Left kidney (tissue), 2 donors: ENCODE measurements around the gene SHISA6. TPM values are rescaled to one million over a fixed set of nuclear protein-coding genes. Genes with fewer than 3 reads are reported as not detected.
"Not testable (repeated sequence)": the region's sequence is repeated elsewhere in the genome, so short reads cannot be mapped to it uniquely, and the experiment has no call there.

Source experiments
- DNase-seq: peaks from one replicate; pipeline ENCODE4 v3.0.0-alpha.2; 2013
- polyA plus RNA-seq: library from polyadenylated mRNA; unstranded; fragments of 120-200 nt; gene quantifications from one replicate; pipeline ENCODE4 v1.2.1, GENCODE V29; 2013; ENCODE audit not compliant: insufficient read length

Gene SHISA6
- polyA plus RNA-seq, 1 donor = 1.8 TPM

DNA sequence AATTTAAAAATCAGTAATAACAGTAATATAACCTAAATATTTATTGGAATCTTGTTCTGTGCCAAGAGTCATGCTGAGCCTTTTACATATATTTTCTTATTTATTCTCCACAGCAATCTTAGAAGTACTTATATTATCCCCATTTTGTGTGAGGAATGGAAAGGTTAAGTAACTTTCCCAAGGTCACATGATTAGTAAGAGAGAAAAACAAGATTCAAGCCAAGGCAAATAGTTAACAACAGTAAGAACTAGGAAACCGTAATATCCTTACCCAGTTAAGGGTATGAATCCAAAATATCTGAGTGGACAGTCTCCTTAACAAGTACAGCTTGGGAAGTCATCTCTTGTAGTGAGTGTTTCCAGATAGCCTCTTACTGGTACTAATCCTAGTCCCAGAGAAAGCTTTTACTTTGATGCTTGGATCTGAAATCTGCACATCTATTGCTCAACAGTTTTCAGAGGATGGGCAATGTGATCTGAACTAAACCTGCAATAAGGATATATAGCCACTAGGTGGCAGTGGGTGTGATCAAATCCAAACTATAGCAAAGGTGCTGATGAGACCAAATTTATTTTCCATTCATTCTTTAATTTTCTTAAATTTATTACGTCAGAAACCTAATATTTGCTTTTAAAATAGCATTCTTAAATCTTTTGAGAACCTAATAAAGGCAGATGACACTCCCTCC lies 23.3 kb downstream of the SHISA6 start:
- no peak for DNase-seq

DNA sequence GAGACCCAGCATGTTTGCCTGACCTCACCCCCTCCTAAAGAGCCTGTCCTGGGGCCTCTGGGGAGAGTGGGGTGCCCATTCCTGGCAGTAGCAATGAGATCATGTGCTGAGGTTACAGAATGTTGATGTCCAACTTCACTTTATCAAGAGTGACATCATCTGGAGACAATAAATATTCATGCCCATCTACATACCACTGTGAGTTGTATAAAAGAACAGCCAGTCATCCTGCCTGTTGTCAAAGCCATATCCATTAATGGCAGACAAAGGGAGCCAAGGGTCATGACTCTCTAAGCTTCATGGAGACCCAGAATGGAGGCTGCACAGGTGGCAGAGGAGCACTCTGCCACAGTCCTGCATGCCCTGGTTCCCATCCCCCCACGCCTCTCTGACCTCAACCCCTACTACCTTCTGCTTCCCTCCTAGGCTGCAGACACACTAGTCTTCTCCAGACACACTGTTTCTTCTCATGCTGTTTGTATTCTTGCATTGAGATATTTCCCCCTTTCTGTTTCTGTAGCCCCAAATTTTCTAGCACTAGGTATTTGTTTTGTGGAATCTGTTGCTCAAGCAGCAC lies 27.1 kb downstream of the SHISA6 start:
- DNase-seq = no peak

GRCh38 chr17:11269210-11269609 lies 28.2 kb downstream of the SHISA6 start:
- no peak for DNase-seq

DNA sequence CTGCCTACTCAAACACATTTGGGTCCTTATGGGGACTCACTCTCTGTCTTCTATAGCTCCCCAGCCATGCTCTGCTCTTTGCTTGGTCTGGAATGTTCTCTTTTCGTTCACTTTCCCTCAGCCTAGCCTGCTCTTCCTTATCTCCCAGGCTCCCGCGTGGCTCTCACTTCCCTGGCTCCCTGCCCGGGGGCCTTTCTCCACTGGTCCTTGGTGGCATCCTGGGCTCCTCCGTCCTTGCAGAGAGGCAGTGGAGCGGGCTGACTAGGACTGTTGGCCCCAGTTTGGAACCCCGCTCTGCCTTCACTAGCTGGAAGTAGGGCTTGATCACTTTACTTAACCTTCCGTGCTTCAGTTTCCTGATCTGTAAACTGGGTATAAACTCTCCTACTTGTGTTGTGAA lies 31.2 kb downstream of the SHISA6 start:
- no peak for DNase-seq

DNA sequence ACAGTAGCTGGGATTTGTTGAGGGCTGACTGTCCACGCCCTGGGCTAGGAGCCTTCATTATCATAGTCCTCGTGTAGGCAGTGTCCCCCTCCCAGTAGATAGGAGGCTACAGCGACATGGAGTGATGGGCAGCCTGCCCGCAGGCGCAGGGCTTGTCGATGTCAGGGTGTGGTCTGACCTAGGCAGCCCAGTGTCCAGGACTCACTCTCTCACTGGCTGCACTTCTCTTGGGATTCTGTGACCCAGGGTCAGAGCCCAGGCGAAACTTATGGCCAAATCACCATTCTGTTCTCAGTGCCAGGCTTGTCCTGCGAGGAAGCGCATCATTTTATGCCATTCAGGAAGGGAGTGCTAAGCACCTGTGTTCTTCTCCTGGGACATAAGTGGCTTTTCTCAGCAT lies 32.6 kb downstream of the SHISA6 start:
- DNase-seq = no peak

- DNase-seq = no peak
Measured at GRCh38 chr17:11274106-11274505, 33.1 kb downstream of the SHISA6 start.

GRCh38 chr17:11276486-11276885 lies 35.5 kb downstream of the SHISA6 start:
- no peak for DNase-seq

GRCh38 chr17:11278186-11278991 lies 37.4 kb downstream of the SHISA6 start:
- DNase-seq = no peak

GRCh38 chr17:11278992-11279270 lies 37.9 kb downstream of the SHISA6 start:
- no peak for DNase-seq

- no peak for DNase-seq
Measured at GRCh38 chr17:11279776-11280344, 38.8 kb downstream of the SHISA6 start.

DNA sequence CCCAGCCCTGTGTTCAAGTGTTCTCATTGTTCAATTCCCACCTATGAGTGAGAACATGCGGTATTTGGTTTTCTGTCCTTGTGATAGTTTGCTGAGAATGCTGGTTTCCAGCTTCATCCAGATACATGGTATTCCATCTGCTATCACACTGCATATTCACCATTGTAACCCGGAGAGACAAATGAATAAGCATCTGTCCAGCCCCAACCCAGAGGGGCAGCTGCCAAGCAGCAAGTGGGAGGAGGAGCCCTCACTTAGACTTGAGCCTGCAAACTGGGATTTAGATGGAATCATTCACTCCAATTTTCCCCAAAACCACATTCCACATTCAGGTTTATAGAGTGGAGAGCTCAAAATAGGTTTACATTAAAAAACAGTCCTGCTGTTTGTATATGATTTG lies 41.6 kb downstream of the SHISA6 start:
- DNase-seq = no peak

DNA sequence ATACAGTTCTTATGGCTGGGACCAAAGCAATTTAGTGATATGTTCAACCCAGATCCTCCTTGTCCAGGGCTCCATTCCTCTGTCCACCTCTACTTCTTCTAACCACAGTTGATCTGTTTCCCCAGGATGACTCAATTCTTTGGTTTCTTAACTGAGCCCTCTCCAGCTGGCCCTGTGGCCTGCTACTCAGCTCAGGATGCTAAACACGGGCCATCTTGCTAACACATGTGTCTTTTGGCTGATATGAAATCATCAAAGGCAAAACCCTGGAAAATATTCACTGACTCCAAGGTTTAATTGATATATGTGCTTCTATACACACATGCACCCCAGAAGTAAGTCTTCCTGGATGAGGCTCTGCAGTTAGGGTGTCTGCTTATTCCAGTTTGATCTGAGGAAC lies 43.8 kb downstream of the SHISA6 start:
- DNase-seq = no peak

- no peak for DNase-seq
Measured at GRCh38 chr17:11285946-11286345, 44.9 kb downstream of the SHISA6 start.

GRCh38 chr17:11287791-11288190 lies 46.8 kb downstream of the SHISA6 start:
- DNase-seq = no peak

- no peak for DNase-seq
Measured at GRCh38 chr17:11290814-11291213, 49.8 kb downstream of the SHISA6 start.

- DNase-seq = no peak
Measured at GRCh38 chr17:11292491-11292890, 51.5 kb downstream of the SHISA6 start.

DNA sequence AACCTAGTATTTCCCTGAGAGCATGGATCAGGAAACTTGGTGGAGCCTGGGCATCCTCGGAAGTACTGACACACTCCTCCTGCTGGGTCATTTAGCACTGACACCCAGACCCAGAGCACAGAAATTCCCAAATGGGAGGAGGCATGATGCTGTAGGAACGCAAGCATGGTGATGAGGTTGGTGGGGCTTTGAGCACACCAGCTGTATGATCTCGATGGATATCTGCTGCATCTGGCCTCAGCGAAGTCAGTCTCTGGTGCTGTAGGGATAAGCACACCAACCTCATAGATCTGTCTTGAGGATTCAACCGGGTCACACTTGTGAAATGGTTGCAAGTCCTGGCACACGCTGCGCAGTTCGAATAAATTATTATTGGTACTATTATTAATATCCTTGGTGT lies 52.5 kb downstream of the SHISA6 start:
- no peak for DNase-seq

- no peak for DNase-seq
Measured at GRCh38 chr17:11294826-11295225, 53.8 kb downstream of the SHISA6 start.

- peak; percentile 24 for DNase-seq
Measured at GRCh38 chr17:11296994-11297393, 56.0 kb downstream of the SHISA6 start.

GRCh38 chr17:11298401-11298800 lies 57.4 kb downstream of the SHISA6 start:
- no peak for DNase-seq

DNA sequence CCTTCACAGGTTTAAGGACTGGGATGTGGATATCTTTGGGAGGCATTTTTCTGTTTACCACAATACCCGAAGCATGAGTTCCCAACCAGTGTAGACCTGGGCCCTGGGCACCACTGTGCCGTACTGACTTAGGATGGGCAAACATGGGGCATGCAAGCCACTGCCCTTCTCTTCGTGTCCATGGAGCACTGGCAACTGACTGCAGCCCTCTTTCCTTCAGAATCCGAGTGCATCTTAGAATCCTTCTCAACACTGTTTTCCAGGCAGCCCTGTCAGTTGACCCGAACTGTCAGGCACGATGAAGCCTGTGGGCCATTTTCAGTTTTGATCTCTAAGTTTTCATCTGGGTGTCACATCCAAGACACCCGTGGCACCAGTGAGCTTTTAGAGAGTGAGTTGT lies 59.2 kb downstream of the SHISA6 start:
- DNase-seq = no peak

- DNase-seq = no peak
Measured at GRCh38 chr17:11300738-11301137, 59.7 kb downstream of the SHISA6 start.

- DNase-seq = not testable (repeated sequence)
Measured at GRCh38 chr17:11301874-11302273, 60.9 kb downstream of the SHISA6 start.
